Activated CD8-positive, alpha-beta memory T cell treated with anti-CD3 and anti-CD28 coated beads, Interleukin-2, amount 50 U/mL, for 24 hours (primary cell): Measurements from ENCODE around the gene CC2D1B.

Experiments used
- DNase-seq: peaks from one replicate; pipeline ENCODE4 v3.0.0-alpha.2; 2020; ENCODE audit errors: extremely low read depth

The CC2D1B gene

GRCh38 chr1:52305417-52306226, 60.4 kb downstream of the CC2D1B start:
- DNase-seq: no peak
